ENCODE results near the gene PACSIN2.
A peak's percentile ranks its signal among the peaks of the same experiment; 100 is the strongest.

Gene PACSIN2

DNA sequence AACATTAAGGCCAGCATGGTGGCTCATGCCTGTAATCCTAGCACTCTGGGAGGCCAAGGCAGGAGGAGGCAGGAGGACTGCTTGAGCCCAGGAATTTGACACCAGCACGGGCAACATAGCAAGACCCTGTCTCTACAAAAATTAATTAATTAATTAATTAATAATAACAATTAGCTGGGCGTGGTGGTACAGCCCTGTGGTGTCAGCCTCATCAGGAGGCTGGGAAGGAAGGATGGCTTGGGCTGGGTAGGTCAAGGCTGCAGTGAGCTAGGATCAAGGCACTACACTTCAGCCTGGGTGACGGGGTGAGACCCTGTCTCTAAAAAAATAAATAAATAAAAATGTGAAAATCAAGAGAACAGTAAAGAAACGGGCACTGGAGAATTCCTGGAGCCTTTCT, 159.2 kb downstream of the PACSIN2 start:
- DNase-seq (ENCODE audit: extremely low spot score), result no peak
- ChIA-PET CTCF (interaction anchor here (0.6 kb wide), 1 partner anchor 260 kb away, joined by 4 read pairs; no protein-coding TSS in a partner anchor), POLR2A (interaction anchor here (1.2 to 1.5 kb wide), 3 partner anchors 12 to 240 kb away, joined by 3 to 5 read pairs (median 4); partner anchors contain the start of gene PACSIN2)
- TF ChIP-seq ELF4 (IDR thresholded peaks at IDR 0.05) (no peak), LEF1 (IDR thresholded peaks at IDR 0.05; ENCODE audit: borderline replicate concordance) (no peak), FOXA1 (IDR thresholded peaks at IDR 0.05) (no peak), L3MBTL2 (conservative IDR thresholded peaks at IDR 0.05) (no peak), SP1 (IDR thresholded peaks at IDR 0.05) (no peak), NFRKB (IDR thresholded peaks at IDR 0.05) (no peak)

DNA sequence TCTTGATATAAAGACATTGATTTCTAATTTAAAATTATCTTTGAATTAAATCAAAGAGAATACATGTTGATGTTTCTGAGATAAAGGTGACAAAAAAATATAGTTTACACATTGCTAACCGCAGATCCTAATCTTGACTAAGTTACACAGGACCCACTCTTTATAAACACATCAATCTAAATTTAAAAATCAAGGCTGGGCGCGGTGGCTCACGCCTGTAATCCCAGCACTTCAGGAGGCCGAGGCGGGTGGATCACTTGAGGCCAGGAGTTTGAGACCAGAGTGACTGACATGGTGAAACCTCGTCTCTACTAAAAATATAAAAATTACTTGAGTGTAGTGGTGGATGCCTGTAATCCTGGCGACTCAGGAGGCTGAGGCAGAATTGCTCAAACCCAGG, 159.7 kb downstream of the PACSIN2 start:
- POLR2A ChIA-PET, result no interaction called here
- DNase-seq (ENCODE audit: extremely low spot score), result no peak
- TF ChIP-seq, protein P1, sequence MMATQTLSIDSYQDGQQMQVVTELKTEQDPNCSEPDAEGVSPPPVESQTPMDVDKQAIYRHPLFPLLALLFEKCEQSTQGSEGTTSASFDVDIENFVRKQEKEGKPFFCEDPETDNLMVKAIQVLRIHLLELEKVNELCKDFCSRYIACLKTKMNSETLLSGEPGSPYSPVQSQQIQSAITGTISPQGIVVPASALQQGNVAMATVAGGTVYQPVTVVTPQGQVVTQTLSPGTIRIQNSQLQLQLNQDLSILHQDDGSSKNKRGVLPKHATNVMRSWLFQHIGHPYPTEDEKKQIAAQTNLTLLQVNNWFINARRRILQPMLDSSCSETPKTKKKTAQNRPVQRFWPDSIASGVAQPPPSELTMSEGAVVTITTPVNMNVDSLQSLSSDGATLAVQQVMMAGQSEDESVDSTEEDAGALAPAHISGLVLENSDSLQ (IDR thresholded peaks at IDR 0.05), result peak; percentile 61
- TF ChIP-seq SP1 (IDR thresholded peaks at IDR 0.05), result no peak
- no peak for TF ChIP-seq FOXA1 (IDR thresholded peaks at IDR 0.05)
- TF ChIP-seq TARDBP (IDR thresholded peaks at IDR 0.05), result no peak
- no peak for TF ChIP-seq L3MBTL2 (conservative IDR thresholded peaks at IDR 0.05)
- TF ChIP-seq NFRKB (IDR thresholded peaks at IDR 0.05), result no peak
- no peak for TF ChIP-seq FOXM1 (IDR thresholded peaks at IDR 0.05; ENCODE audit: borderline replicate concordance)
- no peak for TF ChIP-seq SUZ12 (IDR thresholded peaks at IDR 0.05)
- CTCF ChIA-PET, result interaction anchor here (0.6 kb wide), 1 partner anchor 261 kb away, joined by 4 read pairs; no protein-coding TSS in a partner anchor

GRCh38 chr22:42848941-42849550, 165.9 kb downstream of the PACSIN2 start:
- ChIA-PET POLR2A (no interaction called here), CTCF (interaction anchor here (1.1 kb wide), 1 partner anchor 19 kb away, joined by 3 read pairs; no protein-coding TSS in a partner anchor)
- DNase-seq (ENCODE audit: extremely low spot score), result no peak
- TF ChIP-seq CTBP1 (IDR thresholded peaks at IDR 0.05; ENCODE audit: borderline replicate concordance) (no peak), ZNF384 (IDR thresholded peaks at IDR 0.05) (no peak), BHLHE40 (IDR thresholded peaks at IDR 0.05; ENCODE audit: borderline replicate concordance) (no peak), LEF1 (IDR thresholded peaks at IDR 0.05; ENCODE audit: borderline replicate concordance) (no peak)

- TF ChIP-seq LEF1 (IDR thresholded peaks at IDR 0.05; ENCODE audit: borderline replicate concordance) (no peak), ELF4 (IDR thresholded peaks at IDR 0.05) (no peak), L3MBTL2 (conservative IDR thresholded peaks at IDR 0.05) (no peak), SP1 (IDR thresholded peaks at IDR 0.05) (no peak), FOXK2 (IDR thresholded peaks at IDR 0.05) (no peak), ZNF384 (IDR thresholded peaks at IDR 0.05) (no peak), CTBP1 (IDR thresholded peaks at IDR 0.05; ENCODE audit: borderline replicate concordance) (no peak), TARDBP (IDR thresholded peaks at IDR 0.05) (no peak), ARNT (IDR thresholded peaks at IDR 0.05) (no peak), FOXM1 (IDR thresholded peaks at IDR 0.05; ENCODE audit: borderline replicate concordance) (no peak), SUZ12 (IDR thresholded peaks at IDR 0.05) (no peak), NFRKB (IDR thresholded peaks at IDR 0.05) (no peak), HDGF (IDR thresholded peaks at IDR 0.05; ENCODE audit: borderline replicate concordance) (no peak), FOXA1 (IDR thresholded peaks at IDR 0.05) (no peak), BHLHE40 (IDR thresholded peaks at IDR 0.05; ENCODE audit: borderline replicate concordance) (no peak)
- TF ChIP-seq, protein P1 (IDR thresholded peaks at IDR 0.05), result no peak
- DNase-seq (ENCODE audit: extremely low spot score), result no peak
- CTCF ChIA-PET, result no interaction called here
- POLR2A ChIA-PET, result no interaction called here
Measured at GRCh38 chr22:42847110-42847509, 167.8 kb downstream of the PACSIN2 start.

- ChIA-PET POLR2A (no interaction called here), CTCF (interaction anchor here (1.1 to 1.3 kb wide), 2 partner anchors 25 to 224 kb away, joined by 3 read pairs; no protein-coding TSS in a partner anchor)
- DNase-seq (ENCODE audit: extremely low spot score), result no peak
- TF ChIP-seq LEF1 (IDR thresholded peaks at IDR 0.05; ENCODE audit: borderline replicate concordance), result no peak
- TF ChIP-seq SUZ12 (IDR thresholded peaks at IDR 0.05), result no peak
- TF ChIP-seq ZNF384 (IDR thresholded peaks at IDR 0.05), result no peak
- TF ChIP-seq NFRKB (IDR thresholded peaks at IDR 0.05), result no peak
- TF ChIP-seq FOXM1 (IDR thresholded peaks at IDR 0.05; ENCODE audit: borderline replicate concordance), result no peak
- no peak for TF ChIP-seq HDGF (IDR thresholded peaks at IDR 0.05; ENCODE audit: borderline replicate concordance)
- TF ChIP-seq ARNT (IDR thresholded peaks at IDR 0.05), result no peak
- TF ChIP-seq CTBP1 (IDR thresholded peaks at IDR 0.05; ENCODE audit: borderline replicate concordance), result no peak
- TF ChIP-seq FOXK2 (IDR thresholded peaks at IDR 0.05), result no peak
- TF ChIP-seq, protein P1 (IDR thresholded peaks at IDR 0.05), result no peak
- no peak for TF ChIP-seq ELF4 (IDR thresholded peaks at IDR 0.05)
- no peak for TF ChIP-seq BHLHE40 (IDR thresholded peaks at IDR 0.05; ENCODE audit: borderline replicate concordance)
- TF ChIP-seq TARDBP (IDR thresholded peaks at IDR 0.05), result no peak
- no peak for TF ChIP-seq FOXA1 (IDR thresholded peaks at IDR 0.05)
Measured at GRCh38 chr22:42844756-42845155, 170.2 kb downstream of the PACSIN2 start.

- CTCF ChIA-PET, result interaction anchor here (0.6 to 1.2 kb wide), 2 partner anchors 23 to 25 kb away, joined by 3 read pairs; no protein-coding TSS in a partner anchor
- POLR2A ChIA-PET, result interaction anchor here (0.8 kb wide), 1 partner anchor 10 kb away, joined by 3 read pairs; no protein-coding TSS in a partner anchor
- TF ChIP-seq HDGF (IDR thresholded peaks at IDR 0.05; ENCODE audit: borderline replicate concordance), result no peak
- TF ChIP-seq, protein P1 (IDR thresholded peaks at IDR 0.05), result no peak
- no peak for TF ChIP-seq ZNF384 (IDR thresholded peaks at IDR 0.05)
- TF ChIP-seq FOXK2 (IDR thresholded peaks at IDR 0.05), result no peak
- no peak for TF ChIP-seq SP1 (IDR thresholded peaks at IDR 0.05)
- no peak for TF ChIP-seq ARNT (IDR thresholded peaks at IDR 0.05)
- no peak for TF ChIP-seq BHLHE40 (IDR thresholded peaks at IDR 0.05; ENCODE audit: borderline replicate concordance)
- no peak for TF ChIP-seq FOXM1 (IDR thresholded peaks at IDR 0.05; ENCODE audit: borderline replicate concordance)
- no peak for TF ChIP-seq FOXA1 (IDR thresholded peaks at IDR 0.05)
- no peak for TF ChIP-seq TARDBP (IDR thresholded peaks at IDR 0.05)
- no peak for TF ChIP-seq CTBP1 (IDR thresholded peaks at IDR 0.05; ENCODE audit: borderline replicate concordance)
- no peak for DNase-seq (ENCODE audit: extremely low spot score)
Measured at GRCh38 chr22:42842658-42843370, 172.1 kb downstream of the PACSIN2 start.

Measured in HEK293T (cell line).